HAP-1 (cell line): ENCODE results near the gene SPTSSA.

Experiments
- DNase-seq, 2 experiments: peaks; one replicate each; pipeline ENCODE4 v3.0.0-alpha.2; 2016 to 2020; ENCODE audit warnings: low spot score in 2 of 2
- H3K27me3 ChIP-seq: fragments of 250-450 bp; sonication (Bioruptor Pico); 2 replicates; pipeline ENCODE4 v1.5.1; 2020; ENCODE audit warnings: low read depth, mild to moderate bottlenecking, moderate library complexity
- H3K36me3 ChIP-seq: fragments of 250-450 bp; sonication (Bioruptor Pico); replicated peaks from 2 replicates; pipeline ENCODE4 v1.5.1; 2020; ENCODE audit warnings: mild to moderate bottlenecking
- H3K4me1 ChIP-seq: fragments of 250-450 bp; sonication (Bioruptor Pico); 2 replicates; pipeline ENCODE4 v1.5.1; 2020; ENCODE audit warnings: mild to moderate bottlenecking
- H3K4me3 ChIP-seq: fragments of 250-450 bp; sonication (Bioruptor Pico); 2 replicates; pipeline ENCODE4 v1.5.1; 2020; ENCODE audit warnings: mild to moderate bottlenecking, moderate library complexity
- H3K9me3 ChIP-seq: fragments of 250-450 bp; sonication (Bioruptor Pico); 2 replicates; pipeline ENCODE4 v1.5.1; 2020; ENCODE audit warnings: mild to moderate bottlenecking, moderate library complexity
- in situ Hi-C: fragments of 300-500 bp; cut with MboI; formaldehyde crosslinking; loops from 3 replicates; pipeline ENCODE4 v1.14.3; 2020; ENCODE audit warnings: low sequenced_read_pairs, inconsistent platforms, mixed read lengths

The SPTSSA gene

GRCh38 chr14:34460841-34461240 is 1.2 kb downstream of the SPTSSA start:
- peak in 1 of 2 experiments; percentile 49 for DNase-seq
- H3K4me3 ChIP-seq: peak overlapping the region; percentile 42
- peaks cover 10% of the 10 kb centered on the region for H3K36me3 ChIP-seq
- peaks cover 12% of the 10 kb centered on the region for H3K4me1 ChIP-seq
- no peaks in the 10 kb centered on the region for H3K9me3 ChIP-seq
- in situ Hi-C loops: no loop called here
- H3K27me3 ChIP-seq: no peaks in the 10 kb centered on the region

GRCh38 chr14:34460295-34460694 is 1.7 kb downstream of the SPTSSA start:
- H3K4me3 ChIP-seq: peak overlapping the region; percentile 42

DNA sequence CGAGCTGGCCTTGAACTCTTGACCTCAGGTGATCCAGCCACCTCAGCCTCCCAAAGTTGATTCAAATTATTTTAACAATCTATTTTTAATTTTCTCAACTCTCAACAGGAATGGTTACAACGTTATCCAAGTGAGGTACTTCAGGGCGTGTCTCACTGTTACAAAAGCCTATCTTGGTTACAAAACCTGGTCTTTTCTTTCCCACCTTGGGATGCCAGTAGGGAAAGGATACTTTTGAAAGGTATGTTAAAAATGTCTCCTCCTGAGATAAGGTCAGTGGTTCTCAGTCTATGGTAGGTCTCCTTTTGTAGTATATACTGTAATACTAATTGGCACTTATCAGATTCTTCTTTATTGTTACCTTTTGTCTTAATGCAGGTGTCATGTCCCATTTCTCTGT is 4.9 kb downstream of the SPTSSA start:
- DNase-seq: no peak
- in situ Hi-C loops: no loop called here
- peaks cover 28% of the 10 kb centered on the region for H3K36me3 ChIP-seq

More at GRCh38 chr14:34460295-34460694, 1.7 kb downstream of the SPTSSA start:
- no peak for DNase-seq
- Histone ChIP-seq H3K36me3 (peaks cover 16% of the 10 kb centered on the region), H3K4me1 (peaks cover 10% of the 10 kb centered on the region), H3K9me3 (no peaks in the 10 kb centered on the region), H3K27me3 (no peaks in the 10 kb centered on the region)
- in situ Hi-C loops: no loop called here

DNA sequence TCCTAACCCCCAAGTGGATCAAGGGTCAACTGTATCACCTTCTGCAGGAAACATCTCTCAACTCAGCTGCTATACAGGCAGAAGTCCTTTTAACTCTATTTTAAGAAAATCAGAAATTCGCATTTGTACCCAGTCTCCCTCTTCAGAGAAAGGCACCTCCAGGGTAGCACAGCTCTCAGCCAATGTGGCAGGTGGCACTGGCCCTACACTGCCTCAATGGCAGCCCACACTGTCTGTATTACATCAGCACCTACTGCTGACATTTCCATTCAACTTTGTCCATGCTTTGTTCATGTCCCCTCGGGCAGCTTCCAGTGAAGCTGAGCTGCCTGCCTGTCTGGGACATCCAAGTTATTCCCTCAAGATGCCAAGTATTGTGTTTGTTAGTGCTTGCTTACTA is 8.8 kb downstream of the SPTSSA start:
- no peak for DNase-seq
- Histone ChIP-seq H3K4me1 (no peaks in the 10 kb centered on the region), H3K36me3 (peaks cover 31% of the 10 kb centered on the region), H3K9me3 (no peaks in the 10 kb centered on the region), H3K27me3 (no peaks in the 10 kb centered on the region), H3K4me3 (no peak overlapping the region)
- in situ Hi-C loops: no loop called here

More for the DNA sequence above, 4.9 kb downstream of the SPTSSA start:
- Histone ChIP-seq H3K27me3 (no peaks in the 10 kb centered on the region), H3K9me3 (no peaks in the 10 kb centered on the region), H3K4me1 (peaks cover 7% of the 10 kb centered on the region), H3K4me3 (no peak overlapping the region)

DNA sequence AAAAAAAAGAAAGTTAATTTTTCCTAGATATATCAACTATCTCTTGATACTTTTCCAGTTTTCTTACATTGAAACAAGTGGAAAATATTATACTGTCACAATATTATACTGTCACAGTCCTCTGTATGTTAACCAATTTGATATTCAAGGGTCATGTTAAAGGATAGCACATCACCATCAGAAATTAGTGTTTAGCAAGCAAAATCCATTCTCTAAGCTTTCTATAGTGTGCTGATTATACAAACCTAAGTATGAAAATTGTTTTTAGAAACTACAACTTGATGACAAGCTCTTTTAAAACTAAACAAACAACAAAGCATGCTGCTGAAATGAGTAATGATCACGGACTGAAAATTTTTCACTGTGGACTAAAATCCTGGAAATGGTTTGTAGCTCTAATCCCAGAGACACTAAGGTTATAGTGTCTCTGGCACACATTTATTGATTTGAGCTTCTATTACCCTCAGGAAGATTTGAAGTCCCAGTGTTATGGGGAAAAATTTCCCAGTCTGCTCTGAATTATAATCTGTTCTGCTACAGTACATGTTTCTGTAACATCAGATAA is 9.7 kb downstream of the SPTSSA start:
- Histone ChIP-seq H3K4me1 (no peaks in the 10 kb centered on the region), H3K9me3 (no peaks in the 10 kb centered on the region), H3K36me3 (peaks cover 32% of the 10 kb centered on the region), H3K27me3 (no peaks in the 10 kb centered on the region), H3K4me3 (no peak overlapping the region)
- in situ Hi-C loops: no loop called here
- no peak for DNase-seq

DNA sequence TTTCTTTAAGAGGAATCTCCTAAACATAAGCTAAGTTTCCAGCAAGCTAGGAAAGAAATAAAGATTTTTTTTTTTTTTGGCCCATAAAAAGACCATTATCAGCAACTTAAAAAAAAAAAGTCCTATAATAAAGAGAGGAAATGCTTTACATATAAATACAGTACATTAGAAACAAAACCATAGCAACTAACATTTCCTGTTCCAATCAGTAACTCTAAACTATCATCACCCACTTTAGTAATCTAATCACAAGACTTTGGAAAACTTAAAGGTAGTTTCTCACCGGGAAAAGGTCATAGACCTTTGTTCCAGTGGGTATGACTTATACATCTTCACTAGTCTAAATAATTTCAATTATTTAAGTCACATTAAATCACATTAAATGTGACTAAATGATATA is 11.1 kb downstream of the SPTSSA start:
- Histone ChIP-seq H3K27me3 (no peaks in the 10 kb centered on the region), H3K9me3 (no peaks in the 10 kb centered on the region), H3K36me3 (peaks cover 25% of the 10 kb centered on the region), H3K4me1 (no peaks in the 10 kb centered on the region), H3K4me3 (no peak overlapping the region)
- no peak for DNase-seq
- in situ Hi-C loops: no loop called here

- H3K36me3 ChIP-seq: peaks cover 21% of the 10 kb centered on the region
- in situ Hi-C loops: no loop called here
- H3K9me3 ChIP-seq: no peaks in the 10 kb centered on the region
- no peak for DNase-seq
- H3K27me3 ChIP-seq: no peaks in the 10 kb centered on the region
- H3K4me3 ChIP-seq: no peak overlapping the region
- no peaks in the 10 kb centered on the region for H3K4me1 ChIP-seq
Observed at GRCh38 chr14:34450542-34450915, 11.5 kb downstream of the SPTSSA start.

GRCh38 chr14:34449819-34450541 is 12.1 kb downstream of the SPTSSA start:
- Histone ChIP-seq H3K36me3 (peaks cover 17% of the 10 kb centered on the region), H3K27me3 (no peaks in the 10 kb centered on the region), H3K4me3 (no peak overlapping the region), H3K9me3 (no peaks in the 10 kb centered on the region), H3K4me1 (no peaks in the 10 kb centered on the region)
- no peak for DNase-seq
- in situ Hi-C loops: no loop called here

DNA sequence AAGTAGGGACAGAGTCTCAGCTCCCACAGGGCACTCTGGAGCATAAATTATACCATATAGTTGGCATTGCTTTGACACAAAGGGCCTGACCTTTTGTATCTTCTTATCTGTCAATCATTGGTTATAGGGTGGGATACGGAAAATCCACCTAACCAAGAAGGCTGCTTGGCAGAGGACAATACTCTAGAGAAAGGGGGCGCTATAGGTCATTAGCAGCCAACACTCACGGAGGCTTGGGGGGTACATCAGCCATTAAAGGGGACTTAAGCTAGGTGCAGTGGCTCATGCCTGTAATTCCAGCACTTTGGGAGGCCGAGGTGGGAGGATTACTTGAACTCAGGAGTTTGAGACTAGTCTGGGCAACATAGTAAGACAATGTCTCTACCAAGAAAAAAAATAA is 22.9 kb downstream of the SPTSSA start:
- H3K36me3 ChIP-seq: no peaks in the 10 kb centered on the region
- H3K9me3 ChIP-seq: no peaks in the 10 kb centered on the region
- H3K4me3 ChIP-seq: no peak overlapping the region
- no peaks in the 10 kb centered on the region for H3K4me1 ChIP-seq
- no peaks in the 10 kb centered on the region for H3K27me3 ChIP-seq
- in situ Hi-C loops: no loop called here
- DNase-seq: no peak

DNA sequence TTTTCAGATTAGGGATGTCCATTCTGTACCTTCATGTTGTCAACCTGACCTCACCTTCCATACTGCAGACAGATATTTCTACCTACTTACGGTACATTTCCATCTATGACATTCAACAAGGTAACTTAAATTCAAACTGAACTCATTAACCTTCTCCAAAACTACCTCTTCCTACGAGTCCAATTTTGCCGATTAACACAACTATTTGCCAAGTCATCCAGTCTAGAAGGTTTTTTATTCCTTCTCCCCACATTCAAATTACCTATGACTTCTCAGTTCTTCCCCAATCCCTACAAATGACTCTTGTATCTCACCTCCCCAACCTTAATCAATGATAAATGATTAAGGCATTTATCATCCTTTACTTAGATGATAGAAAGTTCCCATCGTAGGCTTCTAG is 23.6 kb downstream of the SPTSSA start:
- Histone ChIP-seq H3K9me3 (no peaks in the 10 kb centered on the region), H3K4me3 (no peak overlapping the region), H3K27me3 (no peaks in the 10 kb centered on the region), H3K36me3 (no peaks in the 10 kb centered on the region), H3K4me1 (no peaks in the 10 kb centered on the region)
- DNase-seq: no peak
- in situ Hi-C loops: no loop called here

- Histone ChIP-seq H3K36me3 (no peaks in the 10 kb centered on the region), H3K4me1 (no peaks in the 10 kb centered on the region)
- in situ Hi-C loops: no loop called here
Observed at GRCh38 chr14:34437729-34438080, 24.3 kb downstream of the SPTSSA start.

DNA sequence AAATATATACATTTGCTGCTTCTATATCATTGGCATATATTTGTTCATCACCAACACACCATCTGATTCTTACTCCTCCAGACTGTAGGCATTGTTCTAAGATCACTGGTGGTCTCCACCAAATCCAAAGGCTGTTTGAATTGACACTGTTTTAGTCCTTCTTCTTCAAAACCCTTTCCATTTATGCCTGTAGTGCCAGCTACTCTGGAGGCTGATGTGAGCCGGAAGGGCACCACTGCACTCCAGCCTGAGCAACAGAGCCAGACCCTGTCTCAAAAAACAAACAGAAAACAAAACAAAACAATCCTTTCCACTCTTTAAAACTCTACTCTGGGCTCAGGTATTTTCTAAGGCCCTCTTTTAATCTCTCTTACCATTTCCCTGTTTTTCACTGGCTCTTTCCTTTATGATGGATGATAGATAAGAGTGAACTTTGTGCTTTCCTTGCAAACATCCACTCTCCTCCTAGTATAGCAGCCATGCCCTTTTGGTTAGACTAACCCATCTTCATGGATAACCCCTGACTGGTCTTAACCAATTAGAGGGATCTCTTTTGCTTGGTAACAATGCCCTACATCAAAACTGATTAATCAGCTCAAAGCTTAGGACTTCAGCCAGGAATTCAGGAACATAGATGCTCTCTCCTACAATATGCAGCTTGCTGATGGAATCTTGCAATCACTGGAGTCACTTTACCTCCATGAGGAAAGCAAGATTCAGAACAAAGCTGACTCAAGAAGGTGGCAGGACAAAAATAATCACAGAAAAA is 24.9 kb downstream of the SPTSSA start:
- Histone ChIP-seq H3K4me3 (no peak overlapping the region), H3K9me3 (no peaks in the 10 kb centered on the region), H3K36me3 (no peaks in the 10 kb centered on the region), H3K27me3 (no peaks in the 10 kb centered on the region), H3K4me1 (no peaks in the 10 kb centered on the region)
- in situ Hi-C loops: no loop called here
- DNase-seq: no peak

More at GRCh38 chr14:34437729-34438080, 24.3 kb downstream of the SPTSSA start:
- Histone ChIP-seq H3K27me3 (no peaks in the 10 kb centered on the region), H3K9me3 (no peaks in the 10 kb centered on the region), H3K4me3 (no peak overlapping the region)
- DNase-seq: no peak

DNA sequence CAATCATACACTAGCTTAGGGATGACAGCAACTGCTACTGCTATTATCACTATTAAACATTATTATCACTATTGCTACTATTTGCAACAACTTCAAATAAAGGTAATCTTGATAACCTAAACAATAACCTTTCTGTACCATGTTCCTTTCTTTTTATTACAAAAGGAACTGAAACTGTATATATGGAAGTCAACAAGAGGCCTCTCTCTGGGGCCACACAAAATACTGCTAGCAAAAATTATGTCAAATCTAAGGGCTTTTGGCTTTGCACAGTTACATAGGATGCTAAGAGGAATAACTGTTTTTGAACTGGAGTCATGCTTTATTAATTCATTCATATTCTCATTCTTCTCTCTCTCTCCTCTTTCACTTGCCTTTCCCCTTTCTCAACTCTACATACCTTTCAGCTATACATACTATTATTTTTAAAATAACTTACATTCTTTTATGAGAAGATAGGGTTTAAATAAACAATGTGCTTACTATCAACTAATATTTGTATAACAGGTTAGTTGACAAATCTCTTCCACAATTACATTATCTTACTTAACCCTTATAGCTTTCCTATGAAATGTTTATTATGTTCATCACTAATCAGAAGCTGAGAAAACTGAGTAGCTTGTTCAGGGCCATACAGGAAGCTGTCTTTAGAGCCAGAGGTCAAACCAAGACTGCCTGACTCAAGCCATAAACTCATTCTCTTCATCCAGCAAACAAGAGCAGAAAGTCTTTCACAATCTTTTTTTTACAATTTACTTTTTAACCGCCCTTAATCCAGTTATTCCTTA is 25.7 kb downstream of the SPTSSA start:
- Histone ChIP-seq H3K27me3 (no peaks in the 10 kb centered on the region), H3K4me3 (no peak overlapping the region), H3K4me1 (no peaks in the 10 kb centered on the region), H3K9me3 (no peaks in the 10 kb centered on the region), H3K36me3 (no peaks in the 10 kb centered on the region)
- no peak for DNase-seq
- in situ Hi-C loops: no loop called here

GRCh38 chr14:34433957-34434356 is 28.1 kb downstream of the SPTSSA start:
- DNase-seq: no peak
- Histone ChIP-seq H3K4me3 (no peak overlapping the region), H3K9me3 (no peaks in the 10 kb centered on the region), H3K27me3 (no peaks in the 10 kb centered on the region), H3K36me3 (no peaks in the 10 kb centered on the region), H3K4me1 (no peaks in the 10 kb centered on the region)
- in situ Hi-C loops: no loop called here
